Measurements from ENCODE around the gene RTL1.

- TF ChIP-seq FOXM1 (IDR thresholded peaks at IDR 0.05; ENCODE audit: borderline replicate concordance): no peak
- TF ChIP-seq FOXA1 (IDR thresholded peaks at IDR 0.05): no peak
- no peak for TF ChIP-seq ZNF384 (IDR thresholded peaks at IDR 0.05)
- TF ChIP-seq SP1 (IDR thresholded peaks at IDR 0.05): no peak
- no peak for TF ChIP-seq ARNT (IDR thresholded peaks at IDR 0.05)
- no peak for TF ChIP-seq PKNOX1 (IDR thresholded peaks at IDR 0.05)
- no peak for TF ChIP-seq BHLHE40 (IDR thresholded peaks at IDR 0.05; ENCODE audit: borderline replicate concordance)
- no peak for TF ChIP-seq ELF4 (IDR thresholded peaks at IDR 0.05)
- no peak for TF ChIP-seq FOXK2 (IDR thresholded peaks at IDR 0.05)
- no peak for TF ChIP-seq TARDBP (IDR thresholded peaks at IDR 0.05)
- no peak for TF ChIP-seq L3MBTL2 (conservative IDR thresholded peaks at IDR 0.05)
Observed at GRCh38 chr14:100896369-100897060, 7.0 kb downstream of the RTL1 start.
